Measurements from ENCODE around the gene ZBTB8OS. TPM values are rescaled to one million over a fixed set of nuclear protein-coding genes. Genes with fewer than 3 reads are reported as not detected.

ZBTB8OS gene
- total and polyA plus RNA-seq, 2 of the 8 experiments (the other 6 are each of a cell fraction or from before 2014, with no cell fraction given) = 68.0 to 74.2 TPM

DNA sequence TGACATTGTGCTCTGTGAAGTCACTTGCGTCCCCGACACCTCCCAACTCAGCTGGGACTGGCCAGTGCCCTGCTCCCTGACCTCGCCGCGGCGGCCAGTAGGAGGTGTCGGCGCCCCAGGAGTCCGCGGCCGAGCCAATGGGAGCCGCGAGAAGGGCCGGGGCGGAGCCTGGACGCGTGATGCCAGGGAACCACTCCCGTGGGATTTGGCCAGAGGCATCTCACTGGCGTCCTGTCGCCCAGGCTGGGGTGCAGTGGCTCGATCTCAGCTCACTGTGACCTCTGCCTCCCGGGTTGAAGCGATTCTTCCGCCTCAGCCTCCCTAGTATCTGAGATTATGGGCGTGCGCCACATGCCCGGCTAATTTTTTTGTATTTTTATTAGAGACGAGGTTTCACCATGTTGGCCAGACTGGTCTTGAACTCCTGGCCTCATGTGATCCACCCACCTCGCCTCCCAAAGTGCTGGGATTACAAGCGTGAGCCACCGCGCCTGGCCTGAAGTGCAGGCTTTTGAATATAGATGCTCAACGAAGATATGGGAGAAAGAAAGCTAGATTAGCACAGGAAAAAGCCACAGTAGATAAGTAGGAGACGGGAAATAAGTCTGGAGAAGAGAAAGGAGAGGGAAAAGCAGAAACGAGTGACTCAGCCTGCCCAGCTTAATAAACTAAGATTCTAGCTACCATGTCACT, 38.0 kb downstream of the ZBTB8OS start (continued):
- TF ChIP-seq, protein P1, sequence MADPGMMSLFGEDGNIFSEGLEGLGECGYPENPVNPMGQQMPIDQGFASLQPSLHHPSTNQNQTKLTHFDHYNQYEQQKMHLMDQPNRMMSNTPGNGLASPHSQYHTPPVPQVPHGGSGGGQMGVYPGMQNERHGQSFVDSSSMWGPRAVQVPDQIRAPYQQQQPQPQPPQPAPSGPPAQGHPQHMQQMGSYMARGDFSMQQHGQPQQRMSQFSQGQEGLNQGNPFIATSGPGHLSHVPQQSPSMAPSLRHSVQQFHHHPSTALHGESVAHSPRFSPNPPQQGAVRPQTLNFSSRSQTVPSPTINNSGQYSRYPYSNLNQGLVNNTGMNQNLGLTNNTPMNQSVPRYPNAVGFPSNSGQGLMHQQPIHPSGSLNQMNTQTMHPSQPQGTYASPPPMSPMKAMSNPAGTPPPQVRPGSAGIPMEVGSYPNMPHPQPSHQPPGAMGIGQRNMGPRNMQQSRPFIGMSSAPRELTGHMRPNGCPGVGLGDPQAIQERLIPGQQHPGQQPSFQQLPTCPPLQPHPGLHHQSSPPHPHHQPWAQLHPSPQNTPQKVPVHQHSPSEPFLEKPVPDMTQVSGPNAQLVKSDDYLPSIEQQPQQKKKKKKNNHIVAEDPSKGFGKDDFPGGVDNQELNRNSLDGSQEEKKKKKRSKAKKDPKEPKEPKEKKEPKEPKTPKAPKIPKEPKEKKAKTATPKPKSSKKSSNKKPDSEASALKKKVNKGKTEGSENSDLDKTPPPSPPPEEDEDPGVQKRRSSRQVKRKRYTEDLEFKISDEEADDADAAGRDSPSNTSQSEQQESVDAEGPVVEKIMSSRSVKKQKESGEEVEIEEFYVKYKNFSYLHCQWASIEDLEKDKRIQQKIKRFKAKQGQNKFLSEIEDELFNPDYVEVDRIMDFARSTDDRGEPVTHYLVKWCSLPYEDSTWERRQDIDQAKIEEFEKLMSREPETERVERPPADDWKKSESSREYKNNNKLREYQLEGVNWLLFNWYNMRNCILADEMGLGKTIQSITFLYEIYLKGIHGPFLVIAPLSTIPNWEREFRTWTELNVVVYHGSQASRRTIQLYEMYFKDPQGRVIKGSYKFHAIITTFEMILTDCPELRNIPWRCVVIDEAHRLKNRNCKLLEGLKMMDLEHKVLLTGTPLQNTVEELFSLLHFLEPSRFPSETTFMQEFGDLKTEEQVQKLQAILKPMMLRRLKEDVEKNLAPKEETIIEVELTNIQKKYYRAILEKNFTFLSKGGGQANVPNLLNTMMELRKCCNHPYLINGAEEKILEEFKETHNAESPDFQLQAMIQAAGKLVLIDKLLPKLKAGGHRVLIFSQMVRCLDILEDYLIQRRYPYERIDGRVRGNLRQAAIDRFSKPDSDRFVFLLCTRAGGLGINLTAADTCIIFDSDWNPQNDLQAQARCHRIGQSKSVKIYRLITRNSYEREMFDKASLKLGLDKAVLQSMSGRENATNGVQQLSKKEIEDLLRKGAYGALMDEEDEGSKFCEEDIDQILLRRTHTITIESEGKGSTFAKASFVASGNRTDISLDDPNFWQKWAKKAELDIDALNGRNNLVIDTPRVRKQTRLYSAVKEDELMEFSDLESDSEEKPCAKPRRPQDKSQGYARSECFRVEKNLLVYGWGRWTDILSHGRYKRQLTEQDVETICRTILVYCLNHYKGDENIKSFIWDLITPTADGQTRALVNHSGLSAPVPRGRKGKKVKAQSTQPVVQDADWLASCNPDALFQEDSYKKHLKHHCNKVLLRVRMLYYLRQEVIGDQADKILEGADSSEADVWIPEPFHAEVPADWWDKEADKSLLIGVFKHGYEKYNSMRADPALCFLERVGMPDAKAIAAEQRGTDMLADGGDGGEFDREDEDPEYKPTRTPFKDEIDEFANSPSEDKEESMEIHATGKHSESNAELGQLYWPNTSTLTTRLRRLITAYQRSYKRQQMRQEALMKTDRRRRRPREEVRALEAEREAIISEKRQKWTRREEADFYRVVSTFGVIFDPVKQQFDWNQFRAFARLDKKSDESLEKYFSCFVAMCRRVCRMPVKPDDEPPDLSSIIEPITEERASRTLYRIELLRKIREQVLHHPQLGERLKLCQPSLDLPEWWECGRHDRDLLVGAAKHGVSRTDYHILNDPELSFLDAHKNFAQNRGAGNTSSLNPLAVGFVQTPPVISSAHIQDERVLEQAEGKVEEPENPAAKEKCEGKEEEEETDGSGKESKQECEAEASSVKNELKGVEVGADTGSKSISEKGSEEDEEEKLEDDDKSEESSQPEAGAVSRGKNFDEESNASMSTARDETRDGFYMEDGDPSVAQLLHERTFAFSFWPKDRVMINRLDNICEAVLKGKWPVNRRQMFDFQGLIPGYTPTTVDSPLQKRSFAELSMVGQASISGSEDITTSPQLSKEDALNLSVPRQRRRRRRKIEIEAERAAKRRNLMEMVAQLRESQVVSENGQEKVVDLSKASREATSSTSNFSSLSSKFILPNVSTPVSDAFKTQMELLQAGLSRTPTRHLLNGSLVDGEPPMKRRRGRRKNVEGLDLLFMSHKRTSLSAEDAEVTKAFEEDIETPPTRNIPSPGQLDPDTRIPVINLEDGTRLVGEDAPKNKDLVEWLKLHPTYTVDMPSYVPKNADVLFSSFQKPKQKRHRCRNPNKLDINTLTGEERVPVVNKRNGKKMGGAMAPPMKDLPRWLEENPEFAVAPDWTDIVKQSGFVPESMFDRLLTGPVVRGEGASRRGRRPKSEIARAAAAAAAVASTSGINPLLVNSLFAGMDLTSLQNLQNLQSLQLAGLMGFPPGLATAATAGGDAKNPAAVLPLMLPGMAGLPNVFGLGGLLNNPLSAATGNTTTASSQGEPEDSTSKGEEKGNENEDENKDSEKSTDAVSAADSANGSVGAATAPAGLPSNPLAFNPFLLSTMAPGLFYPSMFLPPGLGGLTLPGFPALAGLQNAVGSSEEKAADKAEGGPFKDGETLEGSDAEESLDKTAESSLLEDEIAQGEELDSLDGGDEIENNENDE (IDR thresholded peaks at IDR 0.05; ENCODE audit: insufficient replicate concordance, low read length) = no peak
- no peak for TF ChIP-seq CEBPB (IDR thresholded peaks at IDR 0.05; ENCODE audit: low read depth, low read length)
- TF ChIP-seq, protein P2, sequence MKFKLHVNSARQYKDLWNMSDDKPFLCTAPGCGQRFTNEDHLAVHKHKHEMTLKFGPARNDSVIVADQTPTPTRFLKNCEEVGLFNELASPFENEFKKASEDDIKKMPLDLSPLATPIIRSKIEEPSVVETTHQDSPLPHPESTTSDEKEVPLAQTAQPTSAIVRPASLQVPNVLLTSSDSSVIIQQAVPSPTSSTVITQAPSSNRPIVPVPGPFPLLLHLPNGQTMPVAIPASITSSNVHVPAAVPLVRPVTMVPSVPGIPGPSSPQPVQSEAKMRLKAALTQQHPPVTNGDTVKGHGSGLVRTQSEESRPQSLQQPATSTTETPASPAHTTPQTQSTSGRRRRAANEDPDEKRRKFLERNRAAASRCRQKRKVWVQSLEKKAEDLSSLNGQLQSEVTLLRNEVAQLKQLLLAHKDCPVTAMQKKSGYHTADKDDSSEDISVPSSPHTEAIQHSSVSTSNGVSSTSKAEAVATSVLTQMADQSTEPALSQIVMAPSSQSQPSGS (IDR thresholded peaks at IDR 0.05; ENCODE audit: low read length) = no peak; the same call in 1 of the 2 replicates
- peak in 1 of 2 experiments; percentile 6; a peak in 1 of 4 replicates for TF ChIP-seq RAD21 (IDR thresholded peaks at IDR 0.05 in 1 of 2, conservative IDR thresholded peaks at IDR 0.05 in 1 of 2; ENCODE audit: low read depth in 2 of 2, low read length in 2 of 2)
- TF ChIP-seq TEAD4 (IDR thresholded peaks at IDR 0.05; ENCODE audit: low read depth, low read length) = no peak
- no peak for TF ChIP-seq EGR1 (IDR thresholded peaks at IDR 0.05; ENCODE audit: borderline replicate concordance, low read depth, low read length)
- TF ChIP-seq RFX5 (IDR thresholded peaks at IDR 0.05; ENCODE audit: borderline replicate concordance, low read depth, low read length) = no peak
- no peak for TF ChIP-seq HDAC2 (IDR thresholded peaks at IDR 0.05; ENCODE audit: borderline replicate concordance in 1 of 2, low read depth in 2 of 2, low read length in 2 of 2)

Data from H1 (cell line).